DLD1 (cell line): ENCODE measurements around the gene CDH22.

Experiments used
- in situ Hi-C: cut with HindIII; loops from 2 replicates; pipeline ENCODE4 v1.10.0; 2017; ENCODE audit warnings: low sequenced_read_pairs

The CDH22 gene

GRCh38 chr20:46302106-46302505, 6.2 kb downstream of the CDH22 start:
- in situ Hi-C loops = no loop called here

GRCh38 chr20:46300281-46300680, 8.0 kb downstream of the CDH22 start:
- in situ Hi-C loops = no loop called here

DNA sequence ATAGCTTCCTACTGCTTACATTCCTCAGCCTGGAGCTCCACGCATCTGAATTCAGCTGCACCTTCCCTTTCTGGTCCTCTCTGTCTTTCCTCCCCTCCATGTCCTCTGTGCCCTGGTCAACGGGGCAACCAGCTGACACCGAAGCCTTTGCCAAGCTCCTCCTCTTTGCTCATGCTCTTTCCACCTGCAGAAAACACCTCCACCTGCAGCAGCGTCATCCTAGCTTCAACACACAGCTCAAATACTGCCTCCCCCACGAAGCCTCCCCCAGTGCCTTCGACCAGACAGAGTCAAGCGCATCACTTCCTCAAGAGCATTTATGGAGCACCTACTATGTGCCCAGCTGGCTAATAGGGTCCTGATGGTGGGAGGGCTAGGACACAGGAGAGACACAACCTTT, 9.2 kb downstream of the CDH22 start:
- in situ Hi-C loops = no loop called here

DNA sequence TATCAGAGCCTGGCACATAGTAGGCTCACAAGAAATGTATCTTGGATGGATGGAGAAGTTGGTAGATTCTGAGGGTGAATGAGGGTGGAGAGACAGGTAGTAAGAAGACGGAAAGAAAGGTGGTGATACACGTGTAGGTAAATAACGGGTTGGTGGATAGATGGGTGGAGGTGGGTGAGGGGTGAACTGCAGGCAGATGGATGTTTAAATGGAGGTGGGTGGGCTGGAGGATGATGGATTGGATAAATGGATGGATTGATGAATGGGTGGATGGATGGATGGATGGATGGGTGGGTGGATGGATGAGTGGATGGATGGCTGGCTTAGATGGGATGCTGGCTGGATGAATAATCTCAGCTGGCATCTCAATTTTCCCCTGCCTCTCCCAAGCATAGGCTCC, 9.9 kb downstream of the CDH22 start:
- in situ Hi-C loops = no loop called here

GRCh38 chr20:46296526-46297250, 11.6 kb downstream of the CDH22 start:
- in situ Hi-C loops = no loop called here

DNA sequence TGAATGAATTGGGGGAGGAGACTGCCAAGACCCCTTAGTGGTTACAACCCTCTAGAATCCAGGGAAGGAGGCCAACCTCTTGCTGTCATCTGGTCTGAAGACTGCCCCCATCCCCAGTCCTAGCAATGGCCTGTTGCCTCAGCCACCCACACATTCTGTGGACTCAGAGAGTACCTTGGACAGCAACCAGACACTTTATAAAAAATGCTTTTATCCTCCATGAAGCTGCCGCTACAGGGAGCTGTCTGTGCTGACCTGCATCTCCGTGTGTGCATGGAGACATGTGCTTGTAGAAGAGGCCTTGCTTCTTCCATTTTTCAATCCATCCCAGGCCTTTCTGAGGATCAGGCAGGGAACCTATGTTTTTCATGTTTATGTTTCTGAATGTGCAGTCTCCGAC, 15.2 kb downstream of the CDH22 start:
- in situ Hi-C loops = no loop called here

- in situ Hi-C loops = no loop called here
Observed at GRCh38 chr20:46291401-46291800, 16.9 kb downstream of the CDH22 start.

DNA sequence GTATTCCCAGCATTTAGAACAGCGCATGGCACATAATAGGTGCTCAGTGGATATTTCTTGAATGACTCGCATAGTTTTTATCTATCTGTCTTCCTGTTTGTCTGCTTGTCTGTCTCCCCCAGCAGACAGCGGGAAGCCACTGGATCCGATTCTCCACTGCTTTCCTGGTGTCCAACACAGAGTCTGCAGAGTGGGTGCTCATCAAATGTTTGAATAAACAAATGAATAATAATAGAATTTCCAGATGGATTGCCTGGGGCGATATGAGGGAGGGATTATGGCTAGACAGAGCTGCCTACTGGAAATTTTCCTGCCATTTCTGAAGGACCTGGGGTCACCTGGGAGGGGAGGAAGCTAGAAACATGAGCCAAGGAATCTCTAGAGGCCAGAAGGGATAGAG, 18.9 kb downstream of the CDH22 start:
- in situ Hi-C loops = no loop called here

GRCh38 chr20:46286977-46287376, 21.3 kb downstream of the CDH22 start:
- in situ Hi-C loops = no loop called here

GRCh38 chr20:46286382-46286781, 21.9 kb downstream of the CDH22 start:
- in situ Hi-C loops = no loop called here

- in situ Hi-C loops = no loop called here
Observed at GRCh38 chr20:46285740-46286139, 22.6 kb downstream of the CDH22 start.

- in situ Hi-C loops = no loop called here
Observed at GRCh38 chr20:46285072-46285471, 23.2 kb downstream of the CDH22 start.

- in situ Hi-C loops = no loop called here
Observed at GRCh38 chr20:46284040-46284427, 24.3 kb downstream of the CDH22 start.

GRCh38 chr20:46283426-46284039, 24.8 kb downstream of the CDH22 start:
- in situ Hi-C loops = no loop called here

DNA sequence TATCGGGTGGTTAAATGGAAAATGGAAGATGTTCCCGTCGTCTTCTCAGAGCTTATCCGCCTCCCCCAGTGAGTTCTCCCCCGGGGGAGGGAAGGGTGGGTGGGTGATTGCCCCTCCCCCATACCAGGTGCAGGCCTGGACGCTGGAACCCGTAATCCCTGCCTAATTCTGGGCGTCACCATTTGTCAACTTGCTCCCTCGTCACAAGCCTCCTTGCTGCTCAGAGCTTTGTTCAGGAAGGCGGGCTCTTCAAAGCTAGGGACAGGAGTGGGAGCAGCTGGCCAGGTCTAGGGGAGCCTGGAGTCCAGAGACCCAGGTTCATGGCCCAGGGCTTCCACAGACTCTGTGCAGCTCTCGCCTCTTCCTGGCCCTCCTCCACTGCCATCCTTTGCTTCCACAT, 25.6 kb downstream of the CDH22 start:
- in situ Hi-C loops = no loop called here

DNA sequence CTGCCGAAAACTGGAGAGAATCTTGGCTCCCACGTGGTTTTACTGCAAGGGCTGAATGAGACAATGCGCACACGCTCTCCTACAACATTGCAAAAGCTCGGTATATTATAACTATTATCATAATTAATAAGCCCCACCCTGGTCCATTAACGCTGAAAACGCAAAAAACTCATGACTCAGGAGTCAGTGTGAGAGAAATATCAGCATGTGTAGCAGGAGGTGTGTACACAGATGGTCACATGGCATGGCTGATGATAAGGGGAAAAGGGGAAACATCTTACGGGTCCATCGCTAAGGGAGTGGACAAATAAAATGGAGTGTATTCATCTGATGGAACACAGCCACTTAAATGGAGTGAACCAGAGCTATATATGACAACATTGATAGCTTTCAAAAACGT, 29.2 kb downstream of the CDH22 start:
- in situ Hi-C loops = no loop called here

GRCh38 chr20:46277602-46278001, 30.7 kb downstream of the CDH22 start:
- in situ Hi-C loops = no loop called here

DNA sequence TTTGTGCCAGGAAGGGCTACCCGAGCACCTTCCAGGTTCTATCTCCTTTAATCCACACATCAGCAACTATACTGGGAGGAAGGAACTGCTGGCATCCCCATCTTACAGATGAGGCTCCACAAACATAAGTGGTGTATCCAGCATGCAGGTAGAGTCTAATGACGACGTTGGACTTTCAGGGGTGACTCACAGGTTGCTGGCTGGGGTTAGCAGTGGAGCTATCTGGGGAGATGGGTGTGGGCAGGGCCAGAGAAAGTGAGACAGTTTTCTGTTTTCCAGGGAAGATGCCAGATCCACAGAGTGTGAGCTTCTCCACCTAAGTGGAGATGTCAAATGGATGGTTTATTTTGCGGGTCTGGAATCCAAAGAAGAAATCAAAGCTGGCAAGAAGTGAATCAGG, 31.8 kb downstream of the CDH22 start:
- in situ Hi-C loops = no loop called here

- in situ Hi-C loops = no loop called here
Observed at GRCh38 chr20:46275091-46275490, 33.2 kb downstream of the CDH22 start.

GRCh38 chr20:46273717-46274116, 34.6 kb downstream of the CDH22 start:
- in situ Hi-C loops = no loop called here

- in situ Hi-C loops = no loop called here
Observed at GRCh38 chr20:46272389-46273047, 35.8 kb downstream of the CDH22 start.
